DND-41 (cell line): Measurements from ENCODE around the gene OR6S1.

Experiments
- ATAC-seq: fragments of 200-7000 bp; cut with Tn5 transposase; 3 replicates; pipeline ENCODE4 v1.9.1; 2021; ENCODE audit warnings: low read depth; ENCODE audit not compliant: insufficient read depth
- DNase-seq: peaks from one replicate; pipeline ENCODE4 v3.0.0-alpha.2; 2020
- H2AFZ ChIP-seq: 2 replicates; pipeline ENCODE4 v1.6.0; 2012; ENCODE audit warnings: low read depth, low read length
- H3K27ac ChIP-seq: 2 replicates; pipeline ENCODE4 v1.5.1; 2012; ENCODE audit warnings: low read length, inconsistent platforms
- H3K27me3 ChIP-seq: fragments of 200-600 bp; sonication (generic); 2 replicates; pipeline ENCODE4 v1.6.0; 2012; ENCODE audit warnings: low read length, mild to moderate bottlenecking, inconsistent platforms; ENCODE audit not compliant: insufficient read depth, poor library complexity
- H3K36me3 ChIP-seq: 2 replicates; pipeline ENCODE4 v1.5.1; 2012; ENCODE audit warnings: low read length, inconsistent platforms; ENCODE audit not compliant: insufficient read depth
- H3K4me1 ChIP-seq: 2 replicates; pipeline ENCODE4 v1.5.1; 2012; ENCODE audit warnings: mild to moderate bottlenecking, low read length; ENCODE audit not compliant: insufficient read depth
- H3K4me2 ChIP-seq: 2 replicates; pipeline ENCODE4 v1.6.0; 2012; ENCODE audit warnings: mild to moderate bottlenecking, moderate library complexity, low read length, inconsistent platforms; ENCODE audit not compliant: insufficient read depth
- H3K4me3 ChIP-seq, 2 experiments: fragments of 200-600 bp in 1 of 2; shearing (Covaris generic) in 1 of 2; 2 replicates each; pipeline ENCODE4 v1.5.1; 2012 to 2016; ENCODE audit warnings: inconsistent platforms in 2 of 2, low read length in 2 of 2, mild to moderate bottlenecking in 2 of 2, low read depth in 1 of 2, moderate library complexity in 1 of 2
- H3K79me2 ChIP-seq: 2 replicates; pipeline ENCODE4 v1.6.0; 2012; ENCODE audit warnings: low read length, inconsistent platforms; ENCODE audit not compliant: insufficient read depth
- H3K9ac ChIP-seq: 2 replicates; pipeline ENCODE4 v1.6.0; 2012; ENCODE audit warnings: low read depth, mild to moderate bottlenecking, inconsistent platforms, low read length, moderate library complexity
- H3K9me3 ChIP-seq: 2 replicates; pipeline ENCODE4 v1.5.1; 2012; ENCODE audit warnings: low read length, moderate library complexity, mild to moderate bottlenecking, inconsistent platforms; ENCODE audit not compliant: insufficient read depth, severe bottlenecking
- H4K20me1 ChIP-seq: 2 replicates; pipeline ENCODE4 v1.6.0; 2012; ENCODE audit warnings: low read length; ENCODE audit not compliant: insufficient read depth
- EZH2 ChIP-seq: IDR thresholded peaks from 3 replicates; pipeline ENCODE4 v1.6.1; 2012; ENCODE audit warnings: borderline replicate concordance, low read depth, mild to moderate bottlenecking, moderate library complexity, low read length, inconsistent platforms; ENCODE audit not compliant: severe bottlenecking
- TF ChIP-seq, protein P1 (sequence below): IDR thresholded peaks from 2 replicates; pipeline ENCODE4 v1.5.1; 2012; ENCODE audit warnings: borderline replicate concordance, low read length, moderate library complexity, mild to moderate bottlenecking; ENCODE audit not compliant: poor library complexity, severe bottlenecking; ENCODE audit errors: extremely low read depth

The OR6S1 gene

DNA sequence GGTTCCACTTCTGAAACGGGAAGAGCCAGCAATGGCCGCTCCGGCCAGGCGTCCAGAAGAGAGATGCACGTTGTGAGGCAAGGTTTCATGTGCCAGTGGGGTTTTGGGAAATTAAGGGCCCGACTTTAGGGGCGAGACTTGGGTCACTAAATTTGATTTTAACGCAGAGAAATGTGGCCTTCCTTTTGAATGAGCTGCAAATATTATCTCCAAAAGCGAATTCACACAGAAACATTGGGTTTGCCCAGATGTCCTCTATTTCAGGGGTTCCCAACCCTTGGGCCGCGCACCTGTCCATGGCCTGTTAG lies 40.6 kb upstream of the OR6S1 start:
- peak overlapping the region; percentile 97 for H3K27ac ChIP-seq
- peak overlapping the region; percentile 96 for H3K9ac ChIP-seq
- H3K27me3 ChIP-seq: no peaks in the 10 kb centered on the region
- H3K9me3 ChIP-seq: no peaks in the 10 kb centered on the region
- peaks cover 44% of the 10 kb centered on the region for H3K4me1 ChIP-seq
- no peaks in the 10 kb centered on the region for H4K20me1 ChIP-seq
- H3K4me3 ChIP-seq: peak overlapping the region; percentile 79 to 83
- TF ChIP-seq, protein P1, sequence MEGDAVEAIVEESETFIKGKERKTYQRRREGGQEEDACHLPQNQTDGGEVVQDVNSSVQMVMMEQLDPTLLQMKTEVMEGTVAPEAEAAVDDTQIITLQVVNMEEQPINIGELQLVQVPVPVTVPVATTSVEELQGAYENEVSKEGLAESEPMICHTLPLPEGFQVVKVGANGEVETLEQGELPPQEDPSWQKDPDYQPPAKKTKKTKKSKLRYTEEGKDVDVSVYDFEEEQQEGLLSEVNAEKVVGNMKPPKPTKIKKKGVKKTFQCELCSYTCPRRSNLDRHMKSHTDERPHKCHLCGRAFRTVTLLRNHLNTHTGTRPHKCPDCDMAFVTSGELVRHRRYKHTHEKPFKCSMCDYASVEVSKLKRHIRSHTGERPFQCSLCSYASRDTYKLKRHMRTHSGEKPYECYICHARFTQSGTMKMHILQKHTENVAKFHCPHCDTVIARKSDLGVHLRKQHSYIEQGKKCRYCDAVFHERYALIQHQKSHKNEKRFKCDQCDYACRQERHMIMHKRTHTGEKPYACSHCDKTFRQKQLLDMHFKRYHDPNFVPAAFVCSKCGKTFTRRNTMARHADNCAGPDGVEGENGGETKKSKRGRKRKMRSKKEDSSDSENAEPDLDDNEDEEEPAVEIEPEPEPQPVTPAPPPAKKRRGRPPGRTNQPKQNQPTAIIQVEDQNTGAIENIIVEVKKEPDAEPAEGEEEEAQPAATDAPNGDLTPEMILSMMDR: no peak
- TF ChIP-seq EZH2: no peak
- peak overlapping the region; percentile 91 for H2AFZ ChIP-seq
- peak overlapping the region; percentile 93 for H3K4me2 ChIP-seq
- no peak for ATAC-seq
- no peak for DNase-seq
- H3K79me2 ChIP-seq: no peaks in the 10 kb centered on the region
- H3K36me3 ChIP-seq: no peaks in the 10 kb centered on the region

DNA sequence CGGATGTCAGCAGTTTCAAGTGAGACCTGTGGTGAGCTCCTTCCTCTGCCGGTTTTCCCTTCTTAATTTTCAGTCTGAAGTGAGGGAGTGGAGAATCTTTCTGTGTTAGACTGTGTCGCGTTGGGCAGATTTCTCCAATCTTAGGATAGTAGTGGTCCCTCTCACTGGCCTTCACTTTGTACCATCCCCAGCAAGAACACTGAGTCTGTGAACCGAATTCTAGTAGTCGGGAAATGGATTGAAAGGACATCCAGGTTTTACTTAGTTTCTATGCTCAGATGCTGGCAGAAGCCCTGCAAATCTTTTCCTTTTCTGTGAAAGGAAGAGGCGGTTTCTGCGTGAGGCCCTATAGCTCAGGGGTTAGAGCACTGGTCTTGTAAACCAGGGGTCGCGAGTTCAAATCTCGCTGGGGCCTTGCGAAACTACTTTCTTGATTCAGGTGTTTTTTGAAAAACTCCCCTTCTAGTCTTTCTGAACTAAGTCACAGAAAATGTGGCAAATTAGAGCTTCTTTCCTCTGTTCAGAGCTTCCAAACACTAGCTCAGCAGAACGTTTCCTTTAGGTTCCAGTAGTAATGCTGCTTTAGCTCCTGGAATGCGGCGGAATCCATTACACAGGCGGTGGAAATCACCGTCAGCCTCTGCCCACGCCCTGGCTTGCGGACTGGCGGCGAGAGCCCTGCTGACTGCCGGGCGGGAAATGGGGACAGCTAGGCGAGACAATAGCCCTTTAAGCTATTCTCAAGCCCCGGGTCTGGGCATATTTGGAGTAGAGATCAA lies 40.0 kb upstream of the OR6S1 start:
- no peaks in the 10 kb centered on the region for H3K36me3 ChIP-seq
- DNase-seq: peak; percentile 89
- H3K4me3 ChIP-seq: peak overlapping the region; percentile 79 to 83
- H2AFZ ChIP-seq: peak overlapping the region; percentile 91
- peak overlapping the region; percentile 97 for H3K27ac ChIP-seq
- H3K4me1 ChIP-seq: peaks cover 44% of the 10 kb centered on the region
- TF ChIP-seq, protein P1: no peak
- TF ChIP-seq EZH2: no peak
- no peaks in the 10 kb centered on the region for H3K9me3 ChIP-seq
- peak overlapping the region; percentile 96 for H3K9ac ChIP-seq
- H3K79me2 ChIP-seq: no peaks in the 10 kb centered on the region
- ATAC-seq: peak; percentile 33
- no peaks in the 10 kb centered on the region for H3K27me3 ChIP-seq
- no peaks in the 10 kb centered on the region for H4K20me1 ChIP-seq
- H3K4me2 ChIP-seq: peak overlapping the region; percentile 93

DNA sequence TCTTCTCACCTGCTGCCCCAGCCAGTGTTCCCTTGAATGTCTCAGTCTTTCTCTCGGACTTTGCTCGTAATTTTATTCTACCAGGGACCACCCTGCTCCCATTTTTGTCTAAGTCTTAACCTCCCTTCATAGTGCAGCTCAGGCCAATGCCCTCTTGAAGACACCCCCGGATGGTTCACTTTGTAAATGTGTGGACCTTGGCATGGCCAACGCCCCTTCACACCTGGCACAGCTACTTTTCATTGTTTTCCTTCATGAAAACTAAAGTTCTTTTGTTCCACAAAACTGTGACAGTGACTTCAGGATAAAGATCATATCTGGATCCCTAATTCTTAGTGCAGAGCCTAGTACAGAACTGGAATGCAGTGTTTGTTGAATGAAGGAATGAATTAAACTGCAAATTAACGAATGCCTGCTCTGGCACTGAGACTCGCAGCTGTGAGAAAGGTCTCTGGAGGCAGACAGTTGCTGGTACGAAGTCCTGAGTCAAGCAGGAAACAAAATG lies 39.4 kb upstream of the OR6S1 start:
- H3K27ac ChIP-seq: peak overlapping the region; percentile 97

More for the DNA sequence above, 39.4 kb upstream of the OR6S1 start:
- ATAC-seq (peak; percentile 48), DNase-seq (no peak)
- H3K9ac ChIP-seq: peak overlapping the region; percentile 96
- H2AFZ ChIP-seq: peak overlapping the region; percentile 91
- no peaks in the 10 kb centered on the region for H4K20me1 ChIP-seq
- peaks cover 4% of the 10 kb centered on the region for H3K27me3 ChIP-seq
- no peaks in the 10 kb centered on the region for H3K36me3 ChIP-seq
- no peak for TF ChIP-seq EZH2
- TF ChIP-seq, protein P1: no peak
- H3K9me3 ChIP-seq: no peaks in the 10 kb centered on the region
- H3K4me3 ChIP-seq: peak overlapping the region; percentile 79 to 83; a peak in 3 of 4 replicates
- H3K79me2 ChIP-seq: no peaks in the 10 kb centered on the region
- peaks cover 44% of the 10 kb centered on the region for H3K4me1 ChIP-seq
- peak overlapping the region; percentile 93 for H3K4me2 ChIP-seq
